Activated CD4-positive, alpha-beta T cell treated with anti-CD3 and anti-CD28 coated beads, Interleukin-2, Interleukin-6, amounts not matched to agents 100 ng/mL and 50 ng/mL, durations not matched to agents 16 hours and 8 hours (primary cell): Measurements from ENCODE around the gene FOLH1.
"Not testable (repeated sequence)": the region's sequence is repeated elsewhere in the genome, so short reads cannot be mapped to it uniquely, and the experiment has no call there.

ENCODE experiments used
- DNase-seq: peaks from one replicate; pipeline ENCODE4 v3.0.0-alpha.2; 2020

Gene FOLH1

DNA sequence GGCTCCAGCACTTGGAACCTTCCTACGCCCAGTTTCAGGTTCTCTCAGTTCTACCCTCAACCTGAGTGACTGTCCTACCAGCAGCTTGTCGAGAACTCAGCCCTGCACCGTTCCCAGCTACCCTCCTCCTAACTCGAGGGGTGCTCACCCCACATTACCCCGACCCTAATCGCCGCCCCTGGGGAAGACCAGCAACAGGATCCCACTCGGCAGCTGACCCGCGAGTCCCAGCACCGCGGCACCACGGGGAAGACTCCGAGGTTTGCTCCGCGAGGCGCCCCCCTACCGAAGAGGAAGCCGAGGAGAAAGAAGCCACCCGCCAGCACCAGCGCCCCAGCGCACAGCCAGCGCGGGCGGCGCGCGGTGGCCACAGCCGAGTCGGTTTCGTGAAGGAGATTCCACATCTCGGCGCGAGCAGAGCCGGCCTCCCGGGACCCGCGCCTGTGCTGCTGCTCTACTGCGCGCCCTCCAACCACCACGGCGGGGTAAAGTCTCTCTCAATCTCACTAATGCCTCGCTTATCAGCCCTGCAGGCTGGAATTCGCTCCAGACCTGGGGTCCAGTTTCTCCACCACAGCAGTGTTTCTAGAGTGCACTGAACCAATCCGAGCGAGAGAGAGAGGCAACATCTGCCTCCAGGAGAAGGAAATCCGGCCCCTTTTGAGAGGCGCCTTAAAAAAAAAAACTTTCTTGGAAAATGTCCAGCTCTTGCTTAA is at the start of gene FOLH1:
FOLH1 (minus strand) TSS at position 597 of the 716 bp plus-strand sequence; CDS start at position 404, 193 bp downstream.
- DNase-seq, result no peak

GRCh38 chr11:49255148-49255547 is 46.7 kb upstream of the FOLH1 start:
- not testable (repeated sequence) for DNase-seq

DNA sequence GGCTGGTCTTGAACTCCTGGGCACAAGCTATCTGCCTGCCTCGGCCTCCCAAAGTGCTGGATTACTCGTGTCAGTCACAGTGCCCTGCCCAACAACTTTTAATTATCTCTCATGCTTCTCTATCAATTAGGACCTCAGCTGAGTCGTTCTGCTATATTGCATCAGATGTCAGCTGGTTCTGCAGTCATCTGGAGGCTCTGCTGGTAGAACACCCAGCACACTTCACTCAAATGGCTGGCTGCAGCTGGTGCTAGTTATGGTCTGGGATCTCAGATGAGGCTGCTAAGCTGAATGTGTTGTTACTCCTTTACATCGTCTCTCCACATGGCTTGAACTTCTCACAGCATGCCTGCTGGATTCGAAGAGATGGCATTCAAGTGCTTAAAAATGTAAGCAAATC is 42.8 kb upstream of the FOLH1 start:
- not testable (repeated sequence) for DNase-seq

- not testable (repeated sequence) for DNase-seq
Observed at GRCh38 chr11:49250398-49251115, 42.2 kb upstream of the FOLH1 start.

DNA sequence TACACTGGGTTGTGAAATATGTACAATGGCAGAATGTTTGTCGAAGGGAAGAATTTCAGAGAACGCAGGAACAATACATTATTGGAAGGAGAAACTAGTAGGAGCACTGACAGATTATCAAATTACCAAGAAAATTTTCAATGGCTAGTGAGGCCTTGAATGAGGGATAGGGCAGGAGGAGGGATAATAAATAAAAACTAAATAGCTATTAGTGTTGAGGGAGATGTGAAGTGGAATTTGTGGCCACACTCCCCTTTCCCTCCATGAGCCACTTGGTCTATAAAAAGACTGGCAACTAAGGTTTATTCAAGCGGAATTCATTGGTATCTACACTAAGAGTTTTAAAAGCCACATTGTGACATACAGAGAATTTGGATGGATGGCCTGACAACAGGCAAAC is 41.0 kb upstream of the FOLH1 start:
- DNase-seq, result not testable (repeated sequence)

- not testable (repeated sequence) for DNase-seq
Observed at GRCh38 chr11:49233685-49234084, 25.3 kb upstream of the FOLH1 start.

DNA sequence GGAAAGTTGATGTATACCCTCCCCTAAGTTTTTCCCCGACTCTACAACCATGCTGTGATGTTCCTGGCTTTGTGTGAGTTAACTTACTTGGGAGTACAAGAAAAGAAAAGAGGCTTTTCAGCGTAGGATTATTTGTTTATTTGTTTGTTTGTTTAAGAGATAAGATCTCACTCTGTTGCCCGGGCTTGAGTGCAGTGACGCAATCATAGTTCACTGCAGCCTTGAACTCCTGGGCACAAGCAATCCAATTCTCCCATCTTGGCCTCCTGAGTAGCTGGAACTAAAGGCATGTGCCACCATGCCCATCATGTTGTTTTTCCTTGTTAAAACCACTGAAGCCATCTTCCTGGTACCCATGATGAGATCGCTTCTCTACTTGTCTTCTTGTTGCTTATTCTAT is 24.6 kb upstream of the FOLH1 start:
- not testable (repeated sequence) for DNase-seq

- not testable (repeated sequence) for DNase-seq
Observed at GRCh38 chr11:49231725-49232124, 23.3 kb upstream of the FOLH1 start.

- DNase-seq, result not testable (repeated sequence)
Observed at GRCh38 chr11:49230534-49230933, 22.1 kb upstream of the FOLH1 start.

- not testable (repeated sequence) for DNase-seq
Observed at GRCh38 chr11:49230001-49230400, 21.6 kb upstream of the FOLH1 start.

DNA sequence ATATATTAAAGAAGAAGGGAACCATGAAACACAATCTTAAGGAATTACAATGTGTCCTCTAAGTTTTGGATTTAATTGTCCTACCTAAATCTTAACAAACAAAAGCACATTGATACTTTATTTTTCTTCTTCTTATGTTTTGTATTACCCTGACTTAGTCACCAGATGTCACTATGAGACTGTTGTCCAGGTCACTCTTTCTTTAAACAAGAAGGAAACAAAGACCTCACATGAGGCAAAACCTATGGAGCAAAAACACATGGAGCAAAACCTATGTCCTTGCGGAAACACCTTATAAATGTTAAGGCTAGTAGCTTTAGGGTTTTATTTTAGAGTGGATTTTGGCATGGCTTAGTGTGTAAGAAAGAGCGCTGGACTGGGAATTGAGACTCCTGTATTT is 20.7 kb upstream of the FOLH1 start:
- not testable (repeated sequence) for DNase-seq

DNA sequence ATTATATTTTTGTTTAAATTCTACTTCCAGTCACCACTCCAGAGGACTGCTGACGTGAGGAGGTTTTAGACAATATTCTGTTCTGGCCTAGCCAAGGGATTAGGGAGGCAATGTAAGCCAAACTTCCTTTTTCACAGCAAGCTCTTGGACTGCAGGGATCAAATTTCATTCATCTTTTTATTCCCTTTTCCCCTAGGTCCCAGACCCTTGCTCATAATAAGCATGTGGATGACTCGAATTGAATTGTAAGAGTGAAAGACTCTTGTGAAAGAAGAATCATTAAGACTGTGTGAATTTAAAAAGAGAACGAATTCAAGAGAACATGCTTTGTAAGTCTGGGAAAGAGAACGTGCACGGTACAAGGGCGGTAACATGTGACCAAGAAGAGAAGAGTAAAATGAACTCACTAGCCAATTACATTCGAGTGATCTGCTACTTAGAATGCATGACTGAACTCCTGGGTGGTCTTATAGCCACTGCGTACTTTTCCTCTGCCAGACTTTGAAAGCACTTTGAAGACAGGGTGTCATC is 16.9 kb upstream of the FOLH1 start:
- DNase-seq, result not testable (repeated sequence)

- no peak for DNase-seq
Observed at GRCh38 chr11:49221112-49221511, 12.7 kb upstream of the FOLH1 start.

DNA sequence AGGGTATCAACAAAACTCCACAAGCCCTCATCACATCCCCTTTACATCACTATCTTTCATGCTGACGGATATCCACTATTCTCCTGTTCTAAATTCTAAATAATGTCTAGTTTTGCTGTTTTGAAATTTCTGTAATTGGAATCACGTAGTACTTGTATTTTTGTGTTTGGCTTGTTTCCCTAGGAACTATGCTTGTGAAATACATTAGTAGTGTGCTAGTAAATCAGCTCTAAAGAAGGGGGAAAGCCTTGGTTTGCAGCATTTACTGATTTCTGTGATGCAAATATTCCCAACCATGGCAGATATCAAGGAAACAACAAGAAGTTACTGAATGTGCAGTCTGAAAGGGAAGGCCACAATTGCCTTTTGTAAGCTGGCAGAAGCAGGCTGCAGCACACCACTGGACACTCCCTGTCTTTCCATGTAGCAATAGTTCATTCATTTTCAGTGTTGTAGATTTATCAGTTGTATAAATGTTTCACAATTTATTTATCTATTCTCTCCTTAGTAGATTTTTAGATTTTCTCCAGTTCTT is 4.7 kb upstream of the FOLH1 start:
- no peak for DNase-seq

- DNase-seq, result not testable (repeated sequence)
Observed at GRCh38 chr11:49206999-49207398, 1.4 kb downstream of the FOLH1 start.

DNA sequence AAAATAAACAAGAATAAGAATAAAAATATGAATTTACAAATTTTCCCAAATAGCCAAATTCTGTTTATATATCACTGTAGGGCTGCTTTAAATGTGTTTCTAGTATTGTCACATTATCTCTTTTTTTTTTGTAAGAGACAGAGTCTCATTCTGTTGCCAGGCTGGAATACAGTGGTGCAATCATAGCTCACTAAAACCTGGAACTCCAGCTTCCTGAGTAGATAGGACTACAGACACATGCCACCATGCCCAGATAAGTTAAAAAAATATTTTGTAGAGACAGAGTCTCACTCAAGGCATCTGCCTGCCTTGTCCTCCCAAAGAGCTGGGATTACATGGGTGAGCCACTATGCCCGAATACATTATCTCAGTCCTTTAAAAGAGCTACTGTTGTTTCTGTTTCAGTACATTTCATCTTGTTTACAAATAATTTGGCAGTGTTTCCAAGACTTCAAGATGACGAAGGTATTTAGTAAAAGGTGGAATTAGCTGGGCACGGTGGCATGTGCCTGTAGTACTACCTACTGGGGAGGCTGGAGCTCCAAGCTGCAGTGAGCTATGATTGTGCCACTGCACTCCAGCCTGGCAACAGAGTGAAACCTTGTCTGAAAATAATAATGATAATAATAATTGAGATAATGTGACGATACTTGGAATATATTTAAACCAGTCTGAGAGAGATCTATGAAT is 6.0 kb downstream of the FOLH1 start:
- no peak for DNase-seq

GRCh38 chr11:49196775-49197174 is 11.6 kb downstream of the FOLH1 start:
- DNase-seq, result not testable (repeated sequence)

GRCh38 chr11:49196002-49196401 is 12.4 kb downstream of the FOLH1 start:
- DNase-seq, result not testable (repeated sequence)

GRCh38 chr11:49190287-49190686 is 18.1 kb downstream of the FOLH1 start:
- DNase-seq, result not testable (repeated sequence)

DNA sequence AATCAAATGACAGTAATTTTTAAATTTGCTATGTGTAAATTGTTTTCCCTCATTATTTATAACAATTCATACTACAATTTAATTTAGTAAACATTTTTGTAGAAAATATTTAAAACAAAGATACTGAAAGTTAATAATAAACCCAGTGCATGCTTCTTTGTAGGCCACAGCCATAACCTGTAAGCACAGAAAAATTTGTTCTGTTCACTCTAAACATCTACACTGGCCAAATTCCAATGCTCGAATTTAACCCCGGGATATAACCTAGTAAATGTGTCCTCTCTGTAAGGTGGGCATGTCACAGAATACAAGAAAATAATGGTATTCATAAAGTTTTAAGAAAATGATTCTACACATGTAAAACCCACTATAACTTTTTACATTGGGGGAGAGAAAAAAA is 22.2 kb downstream of the FOLH1 start:
- not testable (repeated sequence) for DNase-seq

DNA sequence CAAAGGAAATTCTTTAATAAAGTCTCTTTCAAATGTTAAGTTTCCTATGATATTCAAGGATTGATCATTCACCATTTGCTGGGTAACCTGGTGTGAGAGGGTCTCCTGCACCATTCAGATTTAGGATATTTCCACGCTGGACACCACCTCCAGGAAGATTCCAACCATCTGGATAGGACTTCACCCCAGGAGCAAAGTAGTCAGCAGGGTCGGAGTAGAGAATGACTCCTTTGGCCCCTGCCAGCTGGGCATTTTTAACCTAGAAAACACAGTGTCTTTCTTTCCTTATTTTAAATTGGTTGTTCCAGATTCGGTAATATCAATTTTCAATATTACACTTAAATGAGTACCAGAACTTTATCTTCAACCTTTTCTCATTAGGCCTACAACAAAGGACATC is 22.8 kb downstream of the FOLH1 start:
- not testable (repeated sequence) for DNase-seq

DNA sequence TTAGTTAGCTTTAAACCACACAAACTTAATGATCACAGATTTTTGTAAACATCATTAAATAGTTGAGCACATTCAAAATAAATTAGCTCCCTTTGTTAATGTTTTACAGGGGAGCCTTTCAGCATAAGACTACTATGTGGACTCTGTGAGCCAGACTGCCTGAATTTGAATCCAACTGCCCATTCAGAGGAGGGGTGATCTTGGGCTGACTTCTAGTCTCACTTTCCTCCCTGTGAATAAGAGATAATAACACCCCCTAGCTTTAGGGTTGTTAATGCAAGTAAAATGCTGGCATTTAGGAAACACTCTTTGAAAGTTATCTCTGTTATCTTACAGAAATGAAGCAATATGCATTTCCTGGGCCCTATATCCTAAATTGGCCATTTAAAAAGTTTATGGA is 23.6 kb downstream of the FOLH1 start:
- not testable (repeated sequence) for DNase-seq

DNA sequence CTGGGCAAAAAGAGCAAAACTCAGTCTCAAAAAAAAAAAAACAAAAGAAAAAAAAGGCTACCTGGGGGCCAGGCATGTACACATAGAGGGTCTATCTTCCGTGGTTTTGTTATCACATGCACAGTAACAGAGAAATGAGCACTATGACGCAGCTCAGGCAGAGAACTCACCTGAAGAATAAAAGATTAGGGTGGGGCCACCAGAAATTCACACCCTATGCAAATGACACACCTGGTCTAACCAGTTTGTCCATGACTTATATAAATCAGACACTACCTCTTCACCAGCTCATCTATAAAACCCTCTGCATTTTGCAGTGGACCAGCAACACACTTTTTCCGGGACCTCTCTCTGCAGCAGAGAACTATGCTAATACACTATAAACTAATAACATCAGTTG is 30.5 kb downstream of the FOLH1 start:
- not testable (repeated sequence) for DNase-seq
